ENCODE measurements around the gene DNER.

- TF ChIP-seq CTCF (conservative IDR thresholded peaks at IDR 0.05), result no peak
- no peak for TF ChIP-seq EZH2 (IDR thresholded peaks at IDR 0.05; ENCODE audit: low read depth)
Observed at GRCh38 chr2:229731363-229731762, 17.0 kb upstream of the DNER start.
